ENCODE measurements around the gene CTDSPL. TPM values are rescaled to one million over a fixed set of nuclear protein-coding genes. Genes with fewer than 3 reads are reported as not detected.

The CTDSPL gene
- total and polyA plus RNA-seq, 2 of the 13 experiments (the other 11 are each of a cell fraction or from before 2014, with no cell fraction given), result 26.1 to 142 TPM

DNA sequence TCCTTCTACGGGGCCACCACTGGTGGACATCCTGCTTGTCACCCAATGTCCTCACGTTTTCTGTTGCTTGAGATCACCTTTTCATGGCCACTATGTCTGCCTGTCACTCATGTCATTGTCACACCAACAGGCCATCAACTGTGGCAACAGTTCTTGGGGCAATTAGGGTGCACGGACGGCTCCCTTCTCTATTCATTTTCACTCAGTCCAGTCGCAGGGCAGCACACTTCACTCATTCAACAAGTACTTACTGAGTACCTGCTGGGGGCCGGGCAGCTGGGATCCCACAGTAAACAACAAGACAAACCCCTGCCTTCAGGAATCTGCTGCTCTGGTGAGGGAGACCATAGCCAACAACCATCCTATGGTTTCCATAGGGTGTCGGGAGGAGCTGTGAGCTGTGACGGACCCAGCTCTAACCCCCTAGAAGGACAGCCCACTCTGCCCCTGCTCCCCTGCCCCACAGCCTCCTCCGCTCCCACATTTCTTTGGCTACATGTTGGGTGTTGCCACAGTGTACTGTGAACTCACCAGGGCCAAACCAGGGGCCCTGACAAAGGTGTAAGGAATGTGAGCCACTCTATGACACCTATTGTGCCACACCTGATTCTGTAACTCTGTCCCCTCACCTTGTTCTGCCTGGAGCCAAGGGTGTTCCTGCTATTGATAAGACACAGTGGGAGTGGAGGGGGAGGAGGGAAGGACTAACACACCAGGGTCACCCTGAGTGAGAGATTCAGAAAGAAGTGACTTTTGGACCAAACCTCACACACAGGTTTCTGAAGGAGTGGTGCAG is 130.8 kb downstream of the CTDSPL start (continued):
- TF ChIP-seq E2F1 (CRISPR knock-in tag; IDR thresholded peaks at IDR 0.05) (no peak), CBX2 (IDR thresholded peaks at IDR 0.05; ENCODE audit: low read depth, low read length) (no peak), CBX2 (CRISPR knock-in tag; IDR thresholded peaks at IDR 0.05; ENCODE audit: low read depth) (no peak), ZNF644 (CRISPR knock-in tag; IDR thresholded peaks at IDR 0.05; ENCODE audit: low read depth) (no peak), ZNF496 (CRISPR knock-in tag; IDR thresholded peaks at IDR 0.05; ENCODE audit: insufficient replicate concordance) (no peak), IKZF1 (IDR thresholded peaks at IDR 0.05) (no peak), SATB2 (CRISPR knock-in tag; IDR thresholded peaks at IDR 0.05) (no peak), MAFF (IDR thresholded peaks at IDR 0.05; ENCODE audit: low read depth, low read length) (no peak), MED13 (CRISPR knock-in tag; IDR thresholded peaks at IDR 0.05) (no peak), XRCC5 (optimal IDR thresholded peaks at IDR 0.05; ENCODE audit: low read length) (no peak), TBX3 (IDR thresholded peaks at IDR 0.05; ENCODE audit: borderline replicate concordance) (0 out of 2 replicates have a peak, but pooled peaks have one; percentile 13), ZNF550 (CRISPR knock-in tag; IDR thresholded peaks at IDR 0.05; ENCODE audit: borderline replicate concordance) (no peak), MLXIP (CRISPR knock-in tag; IDR thresholded peaks at IDR 0.05; ENCODE audit: borderline replicate concordance) (no peak), ZFYVE20 (CRISPR knock-in tag; IDR thresholded peaks at IDR 0.05; ENCODE audit: borderline replicate concordance, low read depth) (no peak), ZEB1 (IDR thresholded peaks at IDR 0.05; ENCODE audit: insufficient replicate concordance, low read depth) (peak; percentile 74), PATZ1 (CRISPR knock-in tag; IDR thresholded peaks at IDR 0.05) (0 out of 2 replicates have a peak, but pooled peaks have one; percentile 19), HNRNPH1 (optimal IDR thresholded peaks at IDR 0.05; ENCODE audit: low read depth, low read length) (no peak), JARID2 (CRISPR knock-in tag; IDR thresholded peaks at IDR 0.05; ENCODE audit: insufficient replicate concordance) (no peak), SNRNP70 (IDR thresholded peaks at IDR 0.05; ENCODE audit: low read depth, low read length) (no peak), MBNL3 (CRISPR knock-in tag; conservative IDR thresholded peaks at IDR 0.05) (no peak), SOX13 (IDR thresholded peaks at IDR 0.05) (no peak), SOX13 (CRISPR knock-in tag; conservative IDR thresholded peaks at IDR 0.05 in 1 of 2, IDR thresholded peaks at IDR 0.05 in 1 of 2) (peak in 1 of 2 experiments; percentile 18; a peak in 1 of 4 replicates), KMT2B (CRISPR knock-in tag; IDR thresholded peaks at IDR 0.05) (no peak), ZNF816 (CRISPR knock-in tag; IDR thresholded peaks at IDR 0.05; ENCODE audit: borderline replicate concordance) (no peak), BHLHE40 (IDR thresholded peaks at IDR 0.05; ENCODE audit: low read length) (no peak)

Data from HepG2 (cell line).